K562 (cell line): Measurements from ENCODE around the gene PTCH2. TPM values are rescaled to one million over a fixed set of nuclear protein-coding genes. Genes with fewer than 3 reads are reported as not detected.

Experiments used
- ATAC-seq: fragments of 200-7000 bp; cut with Tn5 transposase; 3 replicates; pipeline ENCODE4 v1.9.1; 2020; ENCODE audit warnings: moderate library complexity
- BruUV-seq: library from RNA; stranded (reverse); fragments of 400-500 nt; replicated peaks from 2 replicates; lab custom pipeline; 2021; lab: Mats Ljungman, UMichigan
- CTCF ChIA-PET: fragments of 300-600 bp; formaldehyde crosslinking; extraction: SDS; loops from one replicate; lab custom pipeline; 2021; ENCODE audit warnings: low intra/inter-chr PET ratio; lab: Yijun Ruan, JAX
- POLR2A ChIA-PET: fragments of 300-600, 350-650 bp; sonication (Branson Sonifier 250); formaldehyde crosslinking; extraction: SDS; loops from one replicate; lab custom pipeline; 2021; ENCODE audit warnings: antibody characterized with exemption, inconsistent platforms; lab: Yijun Ruan, JAX
- DNase-seq, 4 experiments: peaks; one replicate each; pipeline versions ENCODE4 v3.0.0 to v3.0.0-alpha.2; 2011 to 2018; ENCODE audit warnings: low spot score in 3 of 4, mixed read lengths in 3 of 4; ENCODE audit errors: extremely low read depth in 1 of 4
- FAIRE-seq: peaks from 2 replicates; lab custom pipeline; 2011; peaks lifted over from hg19 to GRCh38; lab: Jason Lieb, UNC
- H2AFZ ChIP-seq: 2 replicates; pipeline ENCODE4 v1.6.0; 2011; ENCODE audit warnings: low read depth, low read length, control low read depth, inconsistent platforms
- H3K27ac ChIP-seq: fragments of 200-600 bp; 3 replicates; pipeline ENCODE4 v1.8.0; 2011; ENCODE audit warnings: low read depth, mild to moderate bottlenecking, control low read depth, inconsistent platforms, low read length, moderate library complexity, mixed read lengths; ENCODE audit errors: extremely low read depth
- H3K27me3 ChIP-seq, 2 experiments: fragments of 300-600 bp in 1 of 2; 2 replicates in 1 of 2; 3 replicates in 1 of 2; pipeline versions ENCODE4 v1.6.0 to v1.8.0; 2011; ENCODE audit warnings: inconsistent platforms in 2 of 2, low read length in 2 of 2, mild to moderate bottlenecking in 1 of 2, mixed read lengths in 1 of 2, moderate library complexity in 1 of 2; ENCODE audit not compliant: control insufficient read depth in 2 of 2, insufficient read depth in 2 of 2
- H3K36me3 ChIP-seq: fragments of 300-600 bp; 3 replicates; pipeline ENCODE4 v1.8.0; 2011; ENCODE audit warnings: mild to moderate bottlenecking, low read length, inconsistent platforms; ENCODE audit not compliant: control insufficient read depth, insufficient read depth
- H3K4me1 ChIP-seq, 2 experiments: fragments of 200-600 bp in 1 of 2; replicated peaks in 1 of 2; 2 replicates in 1 of 2; 3 replicates in 1 of 2; pipeline versions ENCODE4 v1.5.1 to v1.8.0; 2011; ENCODE audit warnings: inconsistent platforms in 2 of 2, low read length in 2 of 2, mild to moderate bottlenecking in 1 of 2, mixed read lengths in 1 of 2, moderate library complexity in 1 of 2; ENCODE audit not compliant: control insufficient read depth in 2 of 2, insufficient read depth in 2 of 2
- H3K4me2 ChIP-seq: 2 replicates; pipeline ENCODE4 v1.6.1; 2011; ENCODE audit warnings: low read length, control low read depth, inconsistent platforms, mixed read lengths; ENCODE audit not compliant: insufficient read depth
- H3K4me3 ChIP-seq: fragments of 200-600 bp; sonication (generic), shearing (Covaris generic); 2 replicates; pipeline ENCODE4 v1.5.1; 2016; ENCODE audit warnings: control low read depth, inconsistent platforms
- H3K79me2 ChIP-seq: fragments of 200-600 bp; 3 replicates; pipeline ENCODE4 v1.8.0; 2011; ENCODE audit warnings: low read length, inconsistent platforms; ENCODE audit not compliant: control insufficient read depth, insufficient read depth
- H3K9ac ChIP-seq, 2 experiments: 2 replicates each; pipeline versions ENCODE4 v1.6.0 to v1.6.1; 2011; ENCODE audit warnings: low read depth in 2 of 2, low read length in 2 of 2, control low read depth in 1 of 2, inconsistent platforms in 1 of 2, mild to moderate bottlenecking in 1 of 2, mixed read lengths in 1 of 2; ENCODE audit not compliant: insufficient read depth in 1 of 2
- H3K9me1 ChIP-seq: one replicate; pipeline ENCODE4 v1.6.0; 2011; ENCODE audit warnings: inconsistent platforms, mild to moderate bottlenecking, low read length, moderate library complexity; ENCODE audit not compliant: control insufficient read depth, insufficient read depth
- H3K9me3 ChIP-seq: replicated peaks from 2 replicates; pipeline ENCODE4 v1.5.1; 2011; ENCODE audit warnings: low read depth, low read length, inconsistent platforms; ENCODE audit not compliant: control insufficient read depth, insufficient read depth
- H4K20me1 ChIP-seq: replicated peaks from 2 replicates; pipeline ENCODE4 v1.6.1; 2011; ENCODE audit warnings: low read length, inconsistent platforms, mixed read lengths; ENCODE audit not compliant: control insufficient read depth, insufficient read depth
- CBX1 ChIP-seq: sonication (generic); IDR thresholded peaks from 2 replicates; pipeline ENCODE4 v1.6.1; 2016; ENCODE audit warnings: antibody characterized with exemption, low read depth, mild to moderate bottlenecking
- CBX3 ChIP-seq, 2 experiments: IDR thresholded peaks; 1 replicate in 1 of 2; 2 replicates in 1 of 2; pipeline ENCODE4 v1.6.1; 2012; ENCODE audit warnings: inconsistent platforms in 2 of 2, low read length in 2 of 2, borderline replicate concordance in 1 of 2, control low read depth in 1 of 2
- CHAMP1 ChIP-seq: fragments of 450-650 bp; IDR thresholded peaks from 2 replicates; pipeline ENCODE4 v1.6.1; 2016; ENCODE audit warnings: mild to moderate bottlenecking
- CUX1 ChIP-seq: fragments of 200-800 bp; sonication (Bioruptor generic); IDR thresholded peaks from 2 replicates; pipeline ENCODE4 v1.6.1; 2016; ENCODE audit warnings: missing genetic modification characterization, missing compliant biosample characterization
- KLF10 ChIP-seq: fragments of 250-450 bp; sonication (Bioruptor Pico); IDR thresholded peaks from 2 replicates; pipeline ENCODE4 v1.6.1; 2021; ENCODE audit warnings: matching md5 sums
- STAT5B ChIP-seq: fragments of 250-450 bp; sonication (Bioruptor Pico); IDR thresholded peaks from 2 replicates; pipeline ENCODE4 v1.8.0; 2021; ENCODE audit warnings: mild to moderate bottlenecking, inconsistent platforms
- TRIM28 ChIP-seq: fragments of 450-650 bp; IDR thresholded peaks from 2 replicates; pipeline ENCODE4 v1.6.1; 2017
- ZNF280A ChIP-seq: fragments of 450-650 bp; IDR thresholded peaks from 2 replicates; pipeline ENCODE4 v1.6.1; 2018; ENCODE audit warnings: mild to moderate bottlenecking, low read depth; ENCODE audit not compliant: partially characterized antibody
- ZNF280B ChIP-seq: fragments of 250-450 bp; sonication (Bioruptor Pico); IDR thresholded peaks from 2 replicates; pipeline ENCODE4 v1.5.1; 2021; ENCODE audit warnings: mild to moderate bottlenecking
- ZNF445 ChIP-seq: fragments of 250-450 bp; sonication (Bioruptor Pico); IDR thresholded peaks from 2 replicates; pipeline ENCODE4 v1.4.0; 2020; ENCODE audit warnings: low read depth, mild to moderate bottlenecking, moderate library complexity
- WGBS: fragments of 100-300 bp; shearing (Covaris generic); methylation state at CpG from one replicate; pipeline ENCODE4 v1.1.6; 2016; ENCODE audit warnings: low coverage, mixed read lengths; ENCODE audit not compliant: insufficient coverage; ENCODE audit errors: missing lambda C conversion rate; 5-methylcytosine and 5-hydroxymethylcytosine counted together
- in situ Hi-C: fragments of 300-500 bp; cut with MboI; formaldehyde crosslinking; loops from 4 replicates; pipeline ENCODE4 v1.15.0; 2018; ENCODE audit warnings: inconsistent platforms, mixed read lengths
- intact Hi-C: fragments of 100-400 bp; cut with micrococcal nuclease; formaldehyde crosslinking; loops from 2 replicates; pipeline ENCODE4 v1.14.2; 2022
- polyA plus RNA-seq, 8 experiments: library from polyadenylated mRNA; depleted of rRNA in 4 of 8; stranded (reverse) in 5 of 8; unstranded in 3 of 8; fragments of >200 nt; fragmentation: Nextera tagmentation in 2 of 8; fragmentation: Illumina TruSeq in 1 of 8; extraction: Ambion mirVana in 2 of 8; extraction: Trizol in 1 of 8; gene quantifications; 2 replicates each; pipeline versions ENCODE4 v1.2.1 to v1.2.3, GENCODE V29; 2011 to 2014; ENCODE audit warnings: inconsistent platforms in 1 of 8, missing spikeins in 1 of 8
- total RNA-seq, 7 experiments: library from RNA; depleted of rRNA in 6 of 7; stranded (reverse); fragments of >200 nt in 6 of 7; fragmentation: Illumina TruSeq in 2 of 7; extraction: Trizol in 2 of 7; gene quantifications; 2 replicates each; pipeline versions ENCODE4 v1.2.1 to v1.2.3, GENCODE V29; 2011 to 2021; ENCODE audit warnings: low replicate concordance in 1 of 7

PTCH2 gene
- total and polyA plus RNA-seq, 9 of the 15 experiments (the other 6 are each of a cell fraction or from before 2014, with no cell fraction given): 0.15 to 27.3 (median 0.48) TPM; not detected in 1

GRCh38 chr1:44890007-44890406 is 47.0 kb upstream of the PTCH2 start:
- in situ Hi-C loops: no loop called here
- FAIRE-seq (no peak), DNase-seq (peak in 1 of 4 experiments; percentile 38), ATAC-seq (no peak)
- H2AFZ ChIP-seq: no peak overlapping the region
- no peak overlapping the region for H3K4me2 ChIP-seq
- WGBS: 98% methylated on average over 3 of the region's 3 CpGs
- H3K4me1 ChIP-seq: peaks cover 0 to 4% of the 10 kb centered on the region in 2 experiments; a peak in 2 of 5 replicates
- H3K9me3 ChIP-seq: peaks cover 25% of the 10 kb centered on the region
- POLR2A ChIA-PET: interaction anchor here (1.4 to 1.8 kb wide), 2 partner anchors 13 to 18 kb away, joined by 3 to 8 read pairs; no protein-coding TSS in a partner anchor
- H3K27me3 ChIP-seq: no peaks in the 10 kb centered on the region
- no peak overlapping the region for H3K9ac ChIP-seq
- no peak overlapping the region for H3K4me3 ChIP-seq
- no peaks in the 10 kb centered on the region for H3K79me2 ChIP-seq
- no TSS peak for BruUV-seq
- no peak overlapping the region for H3K27ac ChIP-seq
- CTCF ChIA-PET: no interaction called here
- H3K9me1 ChIP-seq: no peaks in the 10 kb centered on the region
- peaks cover 83% of the 10 kb centered on the region for H3K36me3 ChIP-seq
- intact Hi-C loops: no loop called here
- H4K20me1 ChIP-seq: no peaks in the 10 kb centered on the region
- peak; percentile 92 for TF ChIP-seq ZNF445 (CRISPR knock-in tag)
- TF ChIP-seq CBX3 (IDR thresholded peaks at IDR 0.05; ENCODE audit: borderline replicate concordance in 1 of 2, low read length in 2 of 2): peak in 1 of 2 experiments; percentile 95; a peak in 2 of 3 replicates
- TF ChIP-seq KLF10 (CRISPR knock-in tag): no peak
- no peak for TF ChIP-seq STAT5B (CRISPR knock-in tag)
- peak; percentile 76; the same call in 1 of the 2 replicates for TF ChIP-seq ZNF280B (CRISPR knock-in tag)
- TF ChIP-seq CUX1 (CRISPR knock-in tag): no peak
- 0 out of 2 replicates have a peak, but pooled peaks have one; percentile 32 for TF ChIP-seq CHAMP1
- peak; percentile 66; the same call in 1 of the 2 replicates for TF ChIP-seq CBX1
- TF ChIP-seq ZNF280A: peak; percentile 90
- TF ChIP-seq TRIM28: peak; percentile 93
